Measurements from ENCODE around the gene SNX5. TPM values are rescaled to one million over a fixed set of nuclear protein-coding genes. Genes with fewer than 3 reads are reported as not detected.

The SNX5 gene
- total and polyA plus RNA-seq, 9 of the 15 experiments (the other 6 are each of a cell fraction or from before 2014, with no cell fraction given) = 53.5 to 276 (median 160) TPM

DNA sequence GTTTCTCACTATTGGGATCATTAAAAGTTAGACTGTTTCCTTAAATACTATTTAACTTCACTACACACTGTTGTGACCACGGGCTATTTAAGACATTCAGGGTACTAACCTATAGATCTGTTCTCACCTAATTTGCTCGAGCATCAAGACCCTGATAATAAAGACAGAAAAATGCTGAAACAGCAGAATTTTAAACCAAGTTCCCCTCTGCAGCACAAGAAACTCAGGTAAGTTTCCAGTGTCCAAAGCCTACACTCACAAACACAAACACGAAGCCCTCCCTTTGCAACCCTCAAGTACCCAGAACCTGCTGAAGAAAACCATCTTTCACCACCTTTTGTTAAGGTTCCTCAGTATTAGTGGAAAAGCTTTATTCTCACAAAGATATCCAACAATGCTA is 4.0 kb downstream of the SNX5 start:
- in situ Hi-C loops (cut with MboI) = no loop called here
- H3K27ac ChIP-seq (ENCODE audit: extremely low read depth, low read depth, low read length) = peak overlapping the region; percentile 100
- H2AFZ ChIP-seq (ENCODE audit: low read depth, low read length) = no peak overlapping the region
- intact Hi-C loops (cut with micrococcal nuclease) = no loop called here
- peak overlapping the region; percentile 96 for H3K4me2 ChIP-seq (ENCODE audit: insufficient read depth, low read length)
- no peak for ATAC-seq
- 6% methylated on average over 3 of the region's 3 CpGs for WGBS (ENCODE audit: insufficient coverage, low coverage, missing lambda C conversion rate)
- H3K36me3 ChIP-seq (ENCODE audit: control insufficient read depth, insufficient read depth, low read length) = peaks cover 69% of the 10 kb centered on the region
- H3K79me2 ChIP-seq (ENCODE audit: control insufficient read depth, insufficient read depth, low read length) = peaks cover 98% of the 10 kb centered on the region
- H3K4me1 ChIP-seq (replicated peaks in 1 of 2; ENCODE audit: control insufficient read depth in 2 of 2, insufficient read depth in 2 of 2, low read length in 2 of 2) = peaks cover 20 to 43% of the 10 kb centered on the region in 2 experiments
- H3K9ac ChIP-seq (ENCODE audit: insufficient read depth in 1 of 2, low read depth in 2 of 2, low read length in 2 of 2) = peak overlapping the region in 1 of 2 experiments; percentile 98; a peak in 2 of 4 replicates
- no peaks in the 10 kb centered on the region for H3K9me1 ChIP-seq (ENCODE audit: control insufficient read depth, insufficient read depth, low read length)
- H3K9me3 ChIP-seq (replicated peaks; ENCODE audit: control insufficient read depth, insufficient read depth, low read depth, low read length) = no peaks in the 10 kb centered on the region
- DNase-seq (ENCODE audit: extremely low read depth in 1 of 4, low spot score in 3 of 4) = no peak
- H4K20me1 ChIP-seq (replicated peaks; ENCODE audit: control insufficient read depth, insufficient read depth, low read length) = peaks cover 24% of the 10 kb centered on the region
- ChIA-PET CTCF (ENCODE audit: low intra/inter-chr PET ratio) (no interaction called here), POLR2A (interaction anchor here (0.6 to 1.7 kb wide), 4 partner anchors 9 to 1218 kb away, joined by 3 to 4 read pairs (median 4); no protein-coding TSS in a partner anchor)
- BruUV-seq (replicated peaks) = no TSS peak
- FAIRE-seq = no peak
- no peaks in the 10 kb centered on the region for H3K27me3 ChIP-seq (ENCODE audit: control insufficient read depth in 2 of 2, insufficient read depth in 2 of 2, low read length in 2 of 2)
- TF ChIP-seq MAFK (IDR thresholded peaks at IDR 0.05; ENCODE audit: low read length) (peak; percentile 97), NR2F6 (CRISPR knock-in tag; IDR thresholded peaks at IDR 0.05) (no peak), HOXB6 (CRISPR knock-in tag; IDR thresholded peaks at IDR 0.05; ENCODE audit: borderline replicate concordance) (no peak), ZNF316 (IDR thresholded peaks at IDR 0.05) (peak; percentile 98), ATF1 (CRISPR knock-in tag; IDR thresholded peaks at IDR 0.05) (no peak), ATF1 (tag; IDR thresholded peaks at IDR 0.05) (no peak), ZNF592 (IDR thresholded peaks at IDR 0.05) (no peak), ZKSCAN8 (CRISPR knock-in tag; IDR thresholded peaks at IDR 0.05) (no peak), HDAC1 (IDR thresholded peaks at IDR 0.05) (no peak), ZNF79 (CRISPR knock-in tag; IDR thresholded peaks at IDR 0.05; ENCODE audit: low read depth) (no peak), MAFF (IDR thresholded peaks at IDR 0.05; ENCODE audit: low read length) (peak; percentile 98), C11orf30 (IDR thresholded peaks at IDR 0.05; ENCODE audit: low read depth) (peak; percentile 96), MAFG (tag; conservative IDR thresholded peaks at IDR 0.05) (peak; percentile 95), PML (IDR thresholded peaks at IDR 0.05; ENCODE audit: low read length) (no peak), BRD4 (IDR thresholded peaks at IDR 0.05) (0 out of 2 replicates have a peak, but pooled peaks have one; percentile 8), BHLHE40 (IDR thresholded peaks at IDR 0.05; ENCODE audit: low read length) (no peak)
- TF ChIP-seq, protein P1, sequence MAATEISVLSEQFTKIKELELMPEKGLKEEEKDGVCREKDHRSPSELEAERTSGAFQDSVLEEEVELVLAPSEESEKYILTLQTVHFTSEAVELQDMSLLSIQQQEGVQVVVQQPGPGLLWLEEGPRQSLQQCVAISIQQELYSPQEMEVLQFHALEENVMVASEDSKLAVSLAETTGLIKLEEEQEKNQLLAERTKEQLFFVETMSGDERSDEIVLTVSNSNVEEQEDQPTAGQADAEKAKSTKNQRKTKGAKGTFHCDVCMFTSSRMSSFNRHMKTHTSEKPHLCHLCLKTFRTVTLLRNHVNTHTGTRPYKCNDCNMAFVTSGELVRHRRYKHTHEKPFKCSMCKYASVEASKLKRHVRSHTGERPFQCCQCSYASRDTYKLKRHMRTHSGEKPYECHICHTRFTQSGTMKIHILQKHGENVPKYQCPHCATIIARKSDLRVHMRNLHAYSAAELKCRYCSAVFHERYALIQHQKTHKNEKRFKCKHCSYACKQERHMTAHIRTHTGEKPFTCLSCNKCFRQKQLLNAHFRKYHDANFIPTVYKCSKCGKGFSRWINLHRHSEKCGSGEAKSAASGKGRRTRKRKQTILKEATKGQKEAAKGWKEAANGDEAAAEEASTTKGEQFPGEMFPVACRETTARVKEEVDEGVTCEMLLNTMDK (IDR thresholded peaks at IDR 0.05; ENCODE audit: borderline replicate concordance, insufficient read depth, low read depth, low read length, poor library complexity, severe bottlenecking) = no peak
- H3K4me3 ChIP-seq = peak overlapping the region; percentile 90; the same call in 1 of the 2 replicates

All from K562 (cell line).